Measurements from ENCODE around the gene EHBP1.

GRCh38 chr2:62845256-62845655 is 139.7 kb downstream of the EHBP1 start:
- TF ChIP-seq CTCF (IDR thresholded peaks at IDR 0.05 in 4 of 5, conservative IDR thresholded peaks at IDR 0.05 in 1 of 5) = no peak
- no peak for TF ChIP-seq POLR2A (IDR thresholded peaks at IDR 0.05)

Measured in gastrocnemius medialis (tissue), 4 donors.